Astrocyte of the cerebellum (primary cell): Measurements from ENCODE around the gene TMEM267.

Experiments
- DNase-seq: peaks from one replicate; pipeline ENCODE4 v3.0.0-alpha.2; 2011; ENCODE audit warnings: low read depth
- H3K4me3 ChIP-seq: 2 replicates; pipeline ENCODE4 v1.5.1; 2011; ENCODE audit warnings: mild to moderate bottlenecking, low read depth, low read length, moderate library complexity
- in situ Hi-C: cut with HindIII; loops from 2 replicates; pipeline ENCODE4 v1.10.0; 2017; ENCODE audit warnings: low sequenced_read_pairs
- TF ChIP-seq, protein P1 (sequence below): IDR thresholded peaks from 2 replicates; pipeline ENCODE4 v1.5.1; 2012; ENCODE audit warnings: low read length, low read depth, moderate library complexity, mild to moderate bottlenecking; ENCODE audit errors: missing control alignments

TMEM267 gene

DNA sequence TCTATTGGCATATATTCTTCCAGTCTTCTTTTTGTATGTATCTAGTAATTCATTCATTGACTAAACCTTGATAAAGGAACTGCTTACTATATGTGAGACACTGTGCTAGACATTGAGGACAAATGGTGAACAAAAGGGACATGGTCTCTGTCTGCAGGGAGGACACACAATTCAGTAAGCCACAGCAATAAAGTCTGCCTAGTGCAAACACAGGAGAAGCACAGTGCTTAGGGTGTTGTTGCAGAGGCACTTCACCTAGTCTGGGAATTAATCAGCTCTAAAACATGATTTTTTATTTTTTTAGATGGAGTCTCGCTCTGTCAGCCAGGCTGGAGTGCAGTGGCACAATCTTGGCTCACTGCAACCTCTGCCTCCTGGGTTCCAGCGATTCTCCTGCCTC is 65.1 kb downstream of the TMEM267 start:
- no peak for DNase-seq
- TF ChIP-seq, protein P1, sequence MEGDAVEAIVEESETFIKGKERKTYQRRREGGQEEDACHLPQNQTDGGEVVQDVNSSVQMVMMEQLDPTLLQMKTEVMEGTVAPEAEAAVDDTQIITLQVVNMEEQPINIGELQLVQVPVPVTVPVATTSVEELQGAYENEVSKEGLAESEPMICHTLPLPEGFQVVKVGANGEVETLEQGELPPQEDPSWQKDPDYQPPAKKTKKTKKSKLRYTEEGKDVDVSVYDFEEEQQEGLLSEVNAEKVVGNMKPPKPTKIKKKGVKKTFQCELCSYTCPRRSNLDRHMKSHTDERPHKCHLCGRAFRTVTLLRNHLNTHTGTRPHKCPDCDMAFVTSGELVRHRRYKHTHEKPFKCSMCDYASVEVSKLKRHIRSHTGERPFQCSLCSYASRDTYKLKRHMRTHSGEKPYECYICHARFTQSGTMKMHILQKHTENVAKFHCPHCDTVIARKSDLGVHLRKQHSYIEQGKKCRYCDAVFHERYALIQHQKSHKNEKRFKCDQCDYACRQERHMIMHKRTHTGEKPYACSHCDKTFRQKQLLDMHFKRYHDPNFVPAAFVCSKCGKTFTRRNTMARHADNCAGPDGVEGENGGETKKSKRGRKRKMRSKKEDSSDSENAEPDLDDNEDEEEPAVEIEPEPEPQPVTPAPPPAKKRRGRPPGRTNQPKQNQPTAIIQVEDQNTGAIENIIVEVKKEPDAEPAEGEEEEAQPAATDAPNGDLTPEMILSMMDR = no peak
- H3K4me3 ChIP-seq = no peak overlapping the region
- in situ Hi-C loops = no loop called here

DNA sequence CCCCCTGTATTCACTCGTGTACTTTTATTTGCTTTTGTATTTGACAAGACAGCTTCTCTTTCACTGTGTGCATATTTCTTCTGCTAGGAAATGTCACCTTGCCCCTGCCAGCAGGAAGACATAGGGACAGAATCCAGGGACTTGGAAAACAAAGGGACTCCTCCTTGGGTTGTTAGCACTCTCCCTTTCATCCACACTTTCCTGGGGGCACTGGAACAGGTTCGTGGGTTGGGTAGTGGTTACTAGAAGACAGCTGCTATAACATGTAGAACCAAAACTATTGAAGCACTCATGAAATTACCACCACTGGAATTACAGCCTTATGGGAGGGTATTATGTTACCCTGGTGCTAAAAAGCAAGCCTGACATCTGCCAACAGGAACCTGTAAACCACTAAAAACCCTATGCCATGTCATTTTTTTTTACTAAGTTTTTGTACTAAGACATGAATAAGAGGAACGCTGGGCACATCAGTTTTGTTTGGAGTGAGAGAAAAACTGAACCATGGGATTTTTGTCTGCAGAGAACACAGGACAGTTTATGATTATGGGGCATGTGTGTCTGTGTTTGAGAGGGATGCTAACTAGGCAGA is 66.8 kb downstream of the TMEM267 start:
- DNase-seq = no peak
- TF ChIP-seq, protein P1 = no peak

GRCh38 chr5:43415935-43416802 is 67.5 kb downstream of the TMEM267 start:
- TF ChIP-seq, protein P1 = no peak
- in situ Hi-C loops = no loop called here

More for the DNA sequence above, 66.8 kb downstream of the TMEM267 start:
- in situ Hi-C loops = no loop called here
- H3K4me3 ChIP-seq = no peak overlapping the region

GRCh38 chr5:43413966-43414365 is 69.7 kb downstream of the TMEM267 start:
- H3K4me3 ChIP-seq = no peak overlapping the region
- no peak for DNase-seq
- TF ChIP-seq, protein P1 = no peak
- in situ Hi-C loops = loop anchor here (5.0 kb wide), 1 partner anchor 73 kb away; no protein-coding TSS in a partner anchor

More at GRCh38 chr5:43415935-43416802, 67.5 kb downstream of the TMEM267 start:
- H3K4me3 ChIP-seq = no peak overlapping the region
- no peak for DNase-seq

- H3K4me3 ChIP-seq = no peak overlapping the region
- in situ Hi-C loops = loop anchor here (5.0 kb wide), 1 partner anchor 75 kb away; no protein-coding TSS in a partner anchor
- TF ChIP-seq, protein P1 = no peak
- no peak for DNase-seq
Measured at GRCh38 chr5:43412644-43413043, 71.0 kb downstream of the TMEM267 start.

GRCh38 chr5:43412156-43412555 is 71.5 kb downstream of the TMEM267 start, which contains the start of gene CCL28:
Gene CCL28, minus strand, starts transcription at chr5:43412391. Its CDS starts 75 bp downstream, at chr5:43412316.
- DNase-seq = no peak
- TF ChIP-seq, protein P1 = no peak
- in situ Hi-C loops = loop anchor here (5.0 kb wide), 1 partner anchor 75 kb away; no protein-coding TSS in a partner anchor
- no peak within 1 kb of the TSS for H3K4me3 ChIP-seq
